ENCODE measurements around the gene RPS10.
"Not testable (repeated sequence)": the region's sequence is repeated elsewhere in the genome, so short reads cannot be mapped to it uniquely, and the experiment has no call there.

RPS10 gene

DNA sequence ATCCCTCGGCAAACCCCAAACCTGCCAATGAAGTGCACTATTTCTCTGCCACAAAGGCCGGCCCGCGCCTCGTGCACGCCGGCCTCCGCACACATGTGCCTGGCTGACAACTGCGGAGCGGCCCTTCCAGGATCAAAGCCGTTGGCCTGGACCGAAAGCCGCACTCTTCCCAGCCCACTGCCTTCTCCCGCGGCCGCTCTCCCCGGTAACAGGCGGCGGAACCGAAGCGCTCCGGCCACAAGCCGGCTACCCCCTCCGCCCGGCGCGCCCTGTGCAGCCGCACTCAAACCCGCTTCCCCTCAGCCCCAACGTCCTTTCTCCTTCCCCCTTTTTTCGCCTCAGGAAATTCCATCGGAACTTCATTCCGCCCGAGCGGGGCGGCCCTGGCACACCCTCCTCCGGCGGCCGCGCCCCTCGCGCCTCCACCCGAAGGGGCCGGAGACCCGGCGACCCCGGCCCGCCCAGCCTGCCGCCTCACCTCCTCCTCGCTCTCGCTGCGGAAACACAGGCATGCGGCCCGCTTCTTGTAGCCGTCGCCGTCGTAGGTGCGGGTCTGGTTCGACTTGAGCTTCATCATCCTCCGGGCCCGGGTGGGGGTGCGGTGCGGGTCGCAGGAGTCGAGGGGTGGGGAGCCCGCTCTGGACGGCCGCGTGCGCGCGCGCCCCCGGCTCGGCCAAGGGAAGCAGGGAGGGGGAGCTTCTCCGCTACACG, 33.9 kb downstream of the RPS10 start:
- peak; percentile 66 for DNase-seq

DNA sequence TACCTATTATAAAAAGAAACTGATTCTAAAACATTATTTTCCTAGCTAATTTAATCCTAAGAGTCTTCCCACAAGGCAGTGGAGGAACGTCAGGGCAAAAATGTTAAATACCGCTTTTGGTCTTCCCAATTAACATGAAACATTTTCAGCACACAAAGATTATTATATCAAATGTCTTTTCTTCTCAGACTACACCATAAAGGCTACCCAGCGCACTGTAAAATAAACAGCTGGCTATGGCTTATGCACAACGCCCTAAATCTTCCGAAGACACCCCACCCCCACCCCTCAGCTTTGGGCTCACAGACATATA, 34.4 kb downstream of the RPS10 start:
- no peak for DNase-seq

DNA sequence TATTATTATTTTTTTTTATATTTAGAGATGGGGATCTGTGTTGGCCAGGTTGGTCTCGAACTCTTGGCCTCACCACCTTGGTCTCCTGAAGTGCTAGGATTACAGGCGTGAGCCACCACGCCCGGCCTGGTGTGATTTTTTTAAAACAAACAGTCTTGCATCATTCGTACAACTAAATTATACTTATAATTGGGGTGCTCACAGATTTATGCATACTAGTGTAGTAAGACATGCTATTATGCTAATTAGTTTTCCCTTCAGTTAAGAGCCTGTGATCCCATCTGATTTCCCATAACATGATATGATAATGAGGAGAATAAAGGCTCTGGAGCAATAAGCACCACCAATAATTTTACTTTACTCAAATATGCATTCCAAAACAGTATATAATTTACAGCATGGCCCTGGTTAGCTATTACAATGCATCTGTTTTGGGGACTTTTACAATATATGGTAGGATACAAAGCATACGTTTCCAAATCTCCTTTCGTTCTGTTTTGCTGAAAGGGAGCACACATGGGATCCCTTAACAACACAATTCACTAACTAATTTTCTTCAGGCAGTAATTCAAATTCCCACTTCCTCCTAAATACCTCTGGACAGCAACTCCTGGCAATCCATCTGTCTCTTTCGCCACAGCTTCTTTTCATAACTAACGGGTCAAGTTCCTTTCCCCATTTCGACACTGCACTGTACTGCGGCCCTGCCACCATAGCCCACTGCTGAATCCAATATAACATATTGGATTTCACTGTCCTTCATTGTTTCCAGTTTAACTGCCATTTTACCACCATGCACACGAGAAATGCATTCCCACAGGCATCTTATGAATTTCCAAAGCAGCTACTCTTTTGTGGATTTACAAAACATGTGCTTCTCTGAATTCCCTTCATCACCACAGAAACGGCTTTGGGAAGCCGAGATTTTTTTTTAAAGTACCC, 35.1 kb downstream of the RPS10 start:
- no peak for DNase-seq

DNA sequence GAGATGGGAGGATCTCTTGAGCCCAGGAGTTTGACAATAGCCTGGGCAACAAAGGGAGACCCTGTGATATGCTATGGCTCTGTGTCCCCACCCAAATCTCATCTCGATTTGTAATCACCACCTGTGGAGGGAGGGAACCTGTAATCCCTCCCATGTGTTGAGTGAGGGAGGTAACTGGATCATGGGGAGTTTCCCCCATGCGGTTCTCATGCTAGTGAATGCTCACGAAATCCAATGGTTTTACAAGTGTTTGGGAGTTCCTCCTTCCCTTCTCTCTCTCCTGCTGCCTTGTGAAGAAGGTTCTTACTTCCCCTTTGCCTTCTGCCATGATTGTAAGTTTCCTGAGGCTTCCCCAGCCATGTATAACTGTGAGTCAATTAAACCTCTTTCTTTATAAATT, 36.8 kb downstream of the RPS10 start:
- DNase-seq, result no peak

DNA sequence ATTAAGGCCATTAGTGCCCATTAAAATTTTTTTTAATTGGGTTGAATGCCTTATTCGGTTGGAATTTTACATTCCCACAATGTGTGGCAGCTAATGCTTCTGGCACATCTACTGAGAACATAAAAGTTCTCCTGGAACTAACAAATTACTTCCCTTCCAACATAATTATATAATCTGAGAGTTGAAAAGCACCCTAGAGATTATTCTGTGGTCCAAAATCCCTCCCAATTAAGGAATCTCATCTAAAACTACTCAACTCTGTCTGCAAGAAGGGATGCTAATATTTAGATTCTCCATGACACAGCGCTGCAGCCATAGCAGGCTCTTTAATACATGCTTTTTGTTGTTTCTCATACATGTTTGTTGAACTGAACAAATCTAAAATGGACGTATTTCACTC, 37.4 kb downstream of the RPS10 start:
- no peak for DNase-seq

DNA sequence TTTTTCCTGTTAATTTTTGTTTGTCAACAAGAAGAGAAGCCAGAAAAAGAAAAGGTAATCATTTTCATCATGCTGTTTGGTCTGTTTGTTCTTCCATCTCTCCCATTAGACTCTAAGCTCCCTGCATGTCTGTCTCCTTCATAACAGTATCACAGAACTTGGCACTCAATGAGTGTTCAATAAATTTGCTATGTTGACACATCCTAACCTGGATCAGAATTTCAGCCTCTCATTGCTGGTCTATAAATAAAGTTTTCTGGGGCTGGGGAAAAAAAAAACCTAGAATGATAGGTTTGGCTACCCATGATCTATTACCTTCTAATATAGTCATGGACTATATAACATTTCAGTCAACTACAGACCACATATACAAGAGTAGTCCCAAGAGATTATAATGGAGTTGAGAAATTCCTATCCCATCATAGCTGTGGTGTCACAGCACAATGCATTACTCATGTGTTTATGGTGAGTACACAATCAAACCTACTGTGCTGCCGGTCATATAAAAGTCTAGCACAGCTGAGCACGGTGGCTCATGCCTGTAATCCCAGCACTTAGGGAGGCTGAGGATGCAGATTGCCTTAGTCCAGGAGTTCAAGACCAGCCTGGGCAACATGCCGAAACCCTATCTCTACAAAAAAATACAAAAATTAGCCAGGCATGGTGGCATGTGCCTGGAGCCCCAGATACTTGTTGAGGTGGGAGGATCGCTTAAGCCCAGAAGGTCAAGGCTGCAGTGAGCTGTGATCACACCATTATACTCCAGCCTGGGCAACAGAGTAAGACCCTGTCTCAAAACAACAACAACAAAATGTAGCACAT, 39.3 kb downstream of the RPS10 start:
- no peak for DNase-seq

DNA sequence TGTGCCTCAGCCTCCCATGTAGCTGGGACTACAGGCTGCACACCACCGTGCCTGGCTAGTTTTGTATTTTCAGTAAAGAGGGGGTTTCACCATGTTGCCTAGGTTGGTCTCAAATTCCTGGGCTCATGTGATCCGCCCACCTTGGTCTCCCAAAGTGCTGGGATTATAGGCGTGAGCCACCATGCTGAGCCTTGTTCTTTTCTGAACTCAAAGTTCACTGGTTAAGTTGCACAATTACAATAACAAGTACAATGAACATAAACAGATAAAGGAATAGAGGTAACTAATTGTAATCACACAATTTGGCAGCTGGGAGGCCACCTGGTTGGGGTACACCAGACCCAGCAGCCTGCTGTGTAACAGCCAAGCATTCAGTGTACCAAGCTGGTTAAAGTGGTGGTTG, 40.1 kb downstream of the RPS10 start:
- no peak for DNase-seq

DNA sequence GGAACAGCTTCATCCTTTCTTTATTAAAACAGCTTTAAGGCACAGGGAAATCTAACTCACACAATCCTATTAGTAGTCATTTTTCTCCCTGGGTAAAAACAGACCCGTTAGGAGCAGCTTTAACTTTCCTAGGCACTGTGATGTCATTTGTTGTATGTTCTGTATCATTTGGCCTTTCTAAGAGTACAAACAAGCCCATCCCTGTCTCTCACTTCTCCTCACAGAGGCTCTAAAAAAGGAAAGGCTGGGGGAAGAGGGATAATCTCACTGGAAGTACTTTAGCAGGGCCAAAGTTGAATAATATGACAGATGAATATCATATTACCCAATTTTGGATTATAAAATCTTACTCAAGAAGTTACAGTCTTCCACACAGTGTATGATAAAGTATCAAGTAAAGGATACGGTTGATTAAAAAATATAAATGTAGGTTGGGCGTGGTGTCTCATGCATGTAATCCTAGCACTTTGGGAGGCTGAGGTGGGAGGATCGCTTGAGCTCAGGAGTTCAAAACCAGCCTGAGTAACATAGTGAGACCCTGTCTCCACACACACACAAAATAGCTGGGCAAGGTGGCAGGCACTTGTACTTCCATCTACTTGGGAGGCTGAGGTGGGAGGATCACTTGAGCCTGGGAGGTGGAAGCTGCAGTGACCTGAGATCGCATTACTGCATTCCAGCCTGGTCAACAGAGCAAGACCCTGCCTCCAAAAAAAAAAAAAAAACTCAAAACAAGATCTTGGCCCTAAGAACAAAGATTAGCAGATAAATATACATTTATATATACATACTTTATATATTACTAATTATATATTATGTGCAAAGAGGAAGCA, 41.3 kb downstream of the RPS10 start:
- no peak for DNase-seq

DNA sequence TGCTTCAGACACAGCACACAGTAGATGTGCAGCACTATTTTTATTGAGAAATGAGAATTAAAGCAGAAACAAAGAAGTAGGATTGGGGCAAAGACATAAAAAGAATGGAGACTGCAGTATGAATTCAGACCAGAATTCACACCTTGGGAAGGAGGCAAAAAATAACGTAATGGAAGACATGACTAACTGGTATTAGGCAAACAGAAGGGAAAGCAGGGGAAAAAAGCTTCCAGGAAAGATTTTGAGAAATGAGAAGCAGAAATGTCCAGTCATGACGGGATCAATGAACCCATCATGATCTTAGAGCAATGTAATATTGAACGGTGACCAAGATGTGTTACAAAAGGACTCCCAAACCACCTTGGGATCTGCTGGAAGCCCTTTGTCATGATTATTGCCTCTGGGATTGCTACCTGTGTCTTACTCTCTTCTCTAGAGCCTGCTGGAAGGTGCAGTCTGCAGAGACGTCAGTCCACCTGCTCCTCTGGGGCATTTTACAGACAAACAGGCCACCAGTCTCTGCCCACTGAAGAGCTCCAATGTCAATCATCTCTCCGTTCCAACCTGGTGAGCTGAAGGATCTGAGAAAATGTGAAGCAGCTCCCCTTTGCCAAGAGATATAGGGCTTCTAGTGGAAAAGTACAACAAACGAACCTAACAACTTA, 42.1 kb downstream of the RPS10 start:
- DNase-seq, result no peak

DNA sequence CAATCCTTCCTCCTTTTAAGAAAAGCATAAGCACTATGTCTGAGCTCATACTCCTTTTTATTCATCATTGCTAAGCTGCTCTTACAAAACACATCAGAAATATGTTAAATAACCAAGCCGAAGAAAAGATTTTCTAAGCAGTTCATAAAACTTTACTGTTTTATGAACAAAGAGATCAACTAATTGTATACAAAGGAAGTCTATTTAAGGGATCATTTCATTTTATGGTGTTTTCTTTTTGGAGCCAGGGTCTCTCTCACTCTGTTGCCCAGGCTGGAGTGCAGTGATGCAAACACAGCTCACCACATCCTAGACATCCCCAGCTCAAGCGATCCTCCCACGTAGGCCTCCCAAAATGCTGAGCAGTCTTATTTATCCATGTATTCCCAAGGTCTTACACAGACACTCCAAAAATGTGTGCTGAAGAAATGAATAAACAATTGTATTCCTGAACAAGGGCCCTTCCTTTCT, 42.7 kb downstream of the RPS10 start:
- DNase-seq, result no peak

DNA sequence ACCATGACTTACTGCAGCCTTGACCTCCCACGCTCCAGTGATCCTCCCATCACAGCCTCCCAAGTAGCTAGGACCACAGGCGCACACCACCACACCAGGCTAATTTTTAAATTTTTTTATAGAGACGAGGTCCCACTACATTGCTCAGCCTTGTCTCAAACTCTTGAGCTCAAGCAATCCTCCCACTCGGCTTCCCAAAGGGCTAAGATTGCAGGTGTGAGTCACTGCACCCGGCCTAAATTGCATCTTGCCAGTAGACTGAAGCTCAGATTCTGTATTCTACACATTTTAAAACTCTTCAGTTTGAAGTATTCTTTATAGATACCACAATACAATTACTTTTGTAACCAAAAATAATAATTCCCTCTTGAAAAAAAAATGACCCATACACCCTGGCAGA, 44.8 kb downstream of the RPS10 start:
- no peak for DNase-seq

DNA sequence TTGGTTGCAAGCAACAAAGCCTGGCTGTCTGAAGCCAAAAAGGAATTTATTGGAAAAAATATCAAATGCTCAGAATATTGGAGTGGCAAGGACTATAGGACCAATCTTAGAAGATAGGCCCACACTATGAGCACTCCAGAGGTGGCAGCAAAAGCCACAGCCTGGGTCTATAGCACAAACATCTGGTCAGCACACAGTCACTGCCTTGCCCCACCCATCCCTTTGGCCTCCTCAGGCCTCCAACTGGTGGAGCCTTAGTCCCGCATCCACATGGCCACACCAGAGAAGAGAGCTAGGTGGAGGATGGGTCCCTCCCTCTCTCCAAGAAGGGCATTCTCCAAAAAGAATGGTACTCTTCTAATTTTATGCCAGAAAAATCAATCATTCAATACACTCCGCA, 47.4 kb downstream of the RPS10 start:
- no peak for DNase-seq

DNA sequence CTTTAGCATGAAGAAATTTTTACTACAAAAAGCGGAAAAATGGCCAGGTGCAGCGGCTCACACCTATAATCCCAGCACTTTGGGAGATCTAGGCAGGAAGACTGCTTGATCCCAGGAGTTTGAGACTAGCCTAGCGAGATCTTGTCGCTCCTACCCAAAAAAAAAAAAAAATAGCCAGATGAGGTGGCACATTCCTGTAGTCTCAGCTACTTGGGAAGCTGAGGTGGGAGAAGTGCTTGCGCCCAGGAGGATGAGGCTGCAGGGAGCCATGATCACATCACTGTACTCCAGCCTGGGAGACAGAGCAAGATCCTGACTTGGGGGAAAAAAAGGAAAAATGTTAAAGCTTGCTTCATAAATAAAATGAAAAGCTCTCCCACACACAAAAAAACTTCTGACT, 47.9 kb downstream of the RPS10 start:
- no peak for DNase-seq

DNA sequence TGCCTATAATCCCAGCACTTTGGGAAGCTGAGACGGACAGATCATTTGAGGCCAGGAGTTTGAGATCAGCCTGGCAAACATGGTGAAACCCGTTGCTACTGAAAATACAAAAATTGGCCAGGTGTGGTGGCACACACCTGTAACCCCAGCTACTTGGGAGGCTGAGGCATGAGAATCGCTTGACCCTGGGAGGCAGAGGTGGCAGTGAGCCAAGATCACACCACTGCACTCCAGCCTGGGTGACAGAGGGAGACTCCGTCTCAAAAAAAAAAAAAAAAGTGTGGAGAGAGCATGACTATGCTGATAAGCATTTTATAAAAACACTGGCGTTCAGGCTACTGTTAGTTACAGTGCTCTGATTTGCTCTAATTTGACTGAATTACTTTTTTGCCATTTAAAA, 48.3 kb downstream of the RPS10 start:
- not testable (repeated sequence) for DNase-seq

DNA sequence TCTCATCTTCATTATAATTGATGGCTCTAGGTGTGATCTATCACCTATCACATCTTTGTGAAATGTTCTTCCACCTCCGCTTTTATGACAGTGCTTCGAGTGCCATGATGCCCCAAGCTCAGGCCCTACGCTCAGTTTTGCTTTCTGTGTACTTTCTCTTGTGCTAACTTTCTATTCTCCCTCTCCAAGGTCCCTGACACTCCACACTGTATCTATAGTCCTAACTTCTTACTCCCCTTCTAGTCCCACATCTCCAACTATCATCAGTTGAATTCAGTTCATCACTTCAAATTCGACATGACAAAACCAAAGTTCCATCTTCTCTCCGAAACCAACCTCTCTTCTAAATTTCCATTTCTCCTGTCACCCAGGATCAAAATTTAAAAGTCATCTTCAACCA, 50.0 kb downstream of the RPS10 start:
- no peak for DNase-seq

DNA sequence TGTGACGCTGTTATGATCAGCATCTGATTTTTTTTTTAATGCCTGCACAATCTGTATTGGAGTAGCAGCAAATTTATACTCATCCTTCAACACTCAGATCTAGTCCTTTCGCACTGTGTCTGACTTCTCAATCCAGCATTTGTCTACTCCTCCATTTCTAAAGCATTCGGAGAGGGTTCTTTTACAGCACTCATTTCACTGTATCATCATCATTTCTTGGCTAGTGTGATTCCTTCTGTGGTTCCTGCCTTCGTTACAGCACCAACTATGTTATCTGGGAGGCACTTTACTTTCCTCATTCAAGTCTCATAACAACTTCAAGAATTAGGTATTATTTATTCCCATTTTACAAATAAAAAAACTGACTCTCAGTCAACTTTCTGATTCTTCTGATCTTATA, 51.4 kb downstream of the RPS10 start:
- DNase-seq, result no peak

DNA sequence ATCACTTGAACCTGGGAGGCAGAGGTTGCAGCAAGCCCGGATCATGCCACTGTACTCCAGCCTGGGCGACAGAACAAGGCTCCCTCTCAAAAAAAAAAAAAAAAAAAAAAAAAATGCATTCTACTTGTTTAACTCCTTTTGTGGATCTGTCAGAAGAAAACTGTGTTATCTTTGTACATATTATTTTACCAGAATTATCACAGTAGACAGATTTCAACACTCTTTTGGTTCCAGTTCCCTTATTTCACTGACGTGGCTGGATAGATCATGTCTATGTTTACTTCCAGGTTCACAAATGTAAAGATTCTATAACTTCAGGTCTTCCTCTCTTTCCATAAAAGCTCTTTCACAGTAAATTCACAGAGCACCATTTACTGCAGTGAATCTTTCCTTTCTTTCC, 51.8 kb downstream of the RPS10 start:
- DNase-seq, result no peak

DNA sequence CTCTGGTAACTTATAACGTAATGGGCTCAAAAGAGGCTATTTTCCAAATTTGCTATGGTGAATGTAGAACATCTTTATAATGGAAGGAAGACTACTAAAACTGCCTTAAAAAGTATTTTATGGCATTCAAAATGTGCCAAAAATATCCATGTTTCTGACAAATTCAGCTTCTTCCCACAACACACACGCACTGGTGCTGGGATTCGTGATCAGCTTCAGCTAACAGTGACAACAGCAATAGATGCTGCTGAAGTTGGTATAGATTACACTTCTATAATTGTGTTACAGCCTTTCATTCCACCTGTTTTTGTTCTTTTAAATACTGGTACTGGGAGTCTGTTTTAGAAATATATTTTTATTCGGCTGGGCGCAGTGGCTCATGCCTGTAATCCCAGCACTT, 52.4 kb downstream of the RPS10 start:
- DNase-seq, result no peak

DNA sequence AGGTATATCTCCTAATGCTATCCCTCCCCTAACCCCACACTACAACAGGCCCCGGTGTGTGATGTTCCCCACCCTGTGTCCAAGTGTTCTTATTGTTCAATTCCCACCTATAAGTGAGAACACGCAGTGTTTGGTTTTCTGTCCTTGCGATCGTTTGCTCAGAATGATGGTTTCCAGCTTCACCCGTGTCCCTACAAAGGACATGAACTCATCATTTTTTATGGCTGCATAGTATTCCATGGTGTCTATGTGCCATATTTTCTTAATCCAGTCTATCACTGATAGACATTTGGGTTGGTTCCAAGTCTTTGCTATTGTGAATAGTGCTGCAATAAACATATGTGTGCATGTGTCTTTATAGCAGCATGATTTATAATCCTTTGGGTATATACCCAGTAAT, 54.0 kb downstream of the RPS10 start:
- not testable (repeated sequence) for DNase-seq

DNA sequence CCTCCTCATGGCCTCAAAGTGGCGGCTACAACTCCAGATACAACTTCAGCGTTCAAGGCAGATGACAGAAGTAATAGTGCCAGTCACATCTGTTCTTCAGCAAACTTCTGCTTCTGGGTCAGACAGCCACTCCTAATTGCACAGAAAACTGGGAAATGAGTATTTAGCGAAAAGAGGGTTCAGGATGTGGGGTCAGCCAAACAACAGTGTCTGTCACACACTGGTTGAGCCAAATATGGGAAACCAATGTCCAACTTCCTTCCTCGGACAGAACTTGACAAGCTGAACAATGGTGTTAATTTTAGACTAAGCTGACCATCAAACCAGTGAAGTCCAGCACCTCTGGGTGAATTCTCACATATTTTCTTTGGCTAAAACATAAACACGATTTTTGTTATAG, 55.5 kb downstream of the RPS10 start:
- no peak for DNase-seq

DNA sequence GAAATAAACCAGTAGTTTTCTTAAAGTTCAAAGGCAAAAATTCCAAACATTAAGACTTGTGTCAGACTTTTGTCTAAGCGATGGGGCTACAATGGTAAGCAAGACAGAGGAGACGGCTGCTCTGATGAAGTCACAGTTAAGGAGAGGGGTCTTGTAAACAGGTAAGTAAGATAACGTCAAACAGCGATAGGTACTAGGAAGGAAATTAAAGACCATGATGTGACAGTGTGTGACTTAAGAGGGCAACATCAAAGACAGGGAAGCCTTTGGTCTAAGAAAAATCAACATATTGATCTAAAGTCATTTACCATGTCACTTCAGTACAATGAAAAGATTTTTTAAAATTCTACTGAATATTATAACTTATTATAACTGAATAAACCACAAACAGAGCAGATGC, 56.5 kb downstream of the RPS10 start:
- DNase-seq, result no peak

All from effector CD8-positive, alpha-beta T cell (primary cell).